Measurements from ENCODE around the gene SMARCC1. TPM values are rescaled to one million over a fixed set of nuclear protein-coding genes. Genes with fewer than 3 reads are reported as not detected.

The SMARCC1 gene
- total and polyA plus RNA-seq, 2 experiments from 2014 or later, result 35.5 to 38.2 TPM

DNA sequence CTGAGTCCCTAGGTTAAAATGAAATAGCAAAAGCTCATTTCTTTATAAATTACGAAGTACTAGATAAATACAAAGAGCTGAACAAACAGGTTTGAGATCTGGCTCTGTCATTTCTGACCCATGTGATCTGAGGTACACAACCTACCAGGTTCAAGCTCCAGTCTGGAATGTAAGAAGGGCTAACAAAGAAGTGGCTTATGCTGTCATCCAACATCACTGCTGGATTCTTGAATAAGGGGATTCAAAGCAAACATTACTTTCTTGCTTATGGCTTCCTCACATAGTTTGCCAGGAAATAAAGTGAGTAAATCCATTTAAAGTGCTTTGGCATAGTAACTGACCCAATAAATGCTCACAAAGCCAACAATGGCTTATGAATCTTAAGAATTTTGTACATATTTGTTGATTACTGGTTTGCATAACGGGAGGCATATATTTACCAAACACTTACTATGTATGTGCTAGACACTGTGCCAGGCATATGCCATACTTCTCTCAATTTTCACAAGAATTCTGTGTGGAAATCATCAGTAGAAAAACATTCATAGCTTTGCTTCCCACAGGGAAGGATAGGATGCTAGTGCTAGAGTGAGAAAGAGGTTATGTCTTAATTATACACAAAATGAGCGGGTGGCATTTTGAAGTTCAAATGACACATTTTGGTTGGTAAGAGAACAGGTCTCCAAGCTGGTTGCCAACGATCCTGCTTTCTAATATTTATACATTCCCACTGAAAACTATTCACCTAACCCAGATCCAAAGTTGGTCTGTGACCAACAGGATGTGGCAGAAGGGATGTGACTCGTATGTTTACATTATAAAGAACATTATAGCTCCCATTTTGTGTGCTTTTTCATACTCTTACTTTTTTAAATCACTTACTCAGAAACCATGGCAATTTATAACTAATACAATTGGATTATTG lies 164.3 kb downstream of the SMARCC1 start:
- WGBS (ENCODE audit: low lambda C conversion rate, missing lambda C conversion rate), result 76% methylated on average over 5 of the region's 5 CpGs
- no peak overlapping the region for H3K4me2 ChIP-seq
- H3K27ac ChIP-seq, result no peak overlapping the region

DNA sequence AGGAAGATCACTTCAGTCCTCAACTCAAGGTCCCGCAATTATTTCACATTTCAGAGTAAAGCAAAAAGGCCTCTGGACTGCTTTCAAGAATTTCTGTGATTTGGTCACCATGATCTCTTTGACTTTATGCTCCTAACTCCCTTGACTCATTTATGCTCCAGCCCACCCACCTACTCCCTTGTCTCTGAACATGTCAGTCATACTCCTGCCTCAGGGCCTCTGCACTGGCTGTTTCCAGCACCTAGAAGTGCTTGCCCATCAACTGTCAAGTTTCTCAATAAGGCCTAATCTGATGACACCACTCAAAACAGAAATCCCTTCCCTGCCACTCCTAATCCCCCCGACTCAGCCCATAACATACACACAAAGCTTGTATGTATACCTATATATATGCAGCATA lies 166.9 kb downstream of the SMARCC1 start:
- TF ChIP-seq EZH2 (IDR thresholded peaks at IDR 0.05; ENCODE audit: borderline replicate concordance) (no peak), EZH2phosphoT487 (IDR thresholded peaks at IDR 0.05; ENCODE audit: low read depth, severe bottlenecking, unreplicated experiment) (no peak)
- TF ChIP-seq, protein P1, sequence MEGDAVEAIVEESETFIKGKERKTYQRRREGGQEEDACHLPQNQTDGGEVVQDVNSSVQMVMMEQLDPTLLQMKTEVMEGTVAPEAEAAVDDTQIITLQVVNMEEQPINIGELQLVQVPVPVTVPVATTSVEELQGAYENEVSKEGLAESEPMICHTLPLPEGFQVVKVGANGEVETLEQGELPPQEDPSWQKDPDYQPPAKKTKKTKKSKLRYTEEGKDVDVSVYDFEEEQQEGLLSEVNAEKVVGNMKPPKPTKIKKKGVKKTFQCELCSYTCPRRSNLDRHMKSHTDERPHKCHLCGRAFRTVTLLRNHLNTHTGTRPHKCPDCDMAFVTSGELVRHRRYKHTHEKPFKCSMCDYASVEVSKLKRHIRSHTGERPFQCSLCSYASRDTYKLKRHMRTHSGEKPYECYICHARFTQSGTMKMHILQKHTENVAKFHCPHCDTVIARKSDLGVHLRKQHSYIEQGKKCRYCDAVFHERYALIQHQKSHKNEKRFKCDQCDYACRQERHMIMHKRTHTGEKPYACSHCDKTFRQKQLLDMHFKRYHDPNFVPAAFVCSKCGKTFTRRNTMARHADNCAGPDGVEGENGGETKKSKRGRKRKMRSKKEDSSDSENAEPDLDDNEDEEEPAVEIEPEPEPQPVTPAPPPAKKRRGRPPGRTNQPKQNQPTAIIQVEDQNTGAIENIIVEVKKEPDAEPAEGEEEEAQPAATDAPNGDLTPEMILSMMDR (IDR thresholded peaks at IDR 0.05; ENCODE audit: poor library complexity), result no peak
- 91% methylated on average over 2 of the region's 2 CpGs for WGBS (ENCODE audit: low lambda C conversion rate, missing lambda C conversion rate)
- Histone ChIP-seq H3K79me2 (no peaks in the 10 kb centered on the region), H3K9me3 (ENCODE audit: low read depth) (no peaks in the 10 kb centered on the region), H3K9me2 (replicated peaks; ENCODE audit: insufficient read depth) (no peaks in the 10 kb centered on the region), H3K27ac (no peak overlapping the region), H3K4me1 (ENCODE audit: insufficient read depth) (no peaks in the 10 kb centered on the region), H3K4me3 (no peak overlapping the region), H3K4me2 (no peak overlapping the region), H4K20me1 (ENCODE audit: insufficient read depth, poor library complexity, severe bottlenecking) (no peaks in the 10 kb centered on the region), H3K36me3 (replicated peaks; ENCODE audit: insufficient read depth, low read depth) (no peaks in the 10 kb centered on the region), H3K27me3 (no peaks in the 10 kb centered on the region), H2AFZ (no peak overlapping the region)
- DNase-seq (ENCODE audit: low spot score), result no peak

More for the DNA sequence above, 164.3 kb downstream of the SMARCC1 start:
- H3K4me3 ChIP-seq, result no peak overlapping the region
- H3K36me3 ChIP-seq (replicated peaks; ENCODE audit: insufficient read depth, low read depth), result no peaks in the 10 kb centered on the region
- H2AFZ ChIP-seq, result no peak overlapping the region
- no peaks in the 10 kb centered on the region for H3K27me3 ChIP-seq
- no peak for DNase-seq (ENCODE audit: low spot score)
- H3K9me2 ChIP-seq (replicated peaks; ENCODE audit: insufficient read depth), result no peaks in the 10 kb centered on the region
- no peaks in the 10 kb centered on the region for H3K4me1 ChIP-seq (ENCODE audit: insufficient read depth)
- no peaks in the 10 kb centered on the region for H3K9me3 ChIP-seq (ENCODE audit: low read depth)
- peaks cover 3% of the 10 kb centered on the region for H3K79me2 ChIP-seq
- TF ChIP-seq, protein P1 (IDR thresholded peaks at IDR 0.05; ENCODE audit: poor library complexity), result no peak
- no peak for TF ChIP-seq EZH2 (IDR thresholded peaks at IDR 0.05; ENCODE audit: borderline replicate concordance)
- TF ChIP-seq EZH2phosphoT487 (IDR thresholded peaks at IDR 0.05; ENCODE audit: low read depth, severe bottlenecking, unreplicated experiment), result no peak
- no peaks in the 10 kb centered on the region for H4K20me1 ChIP-seq (ENCODE audit: insufficient read depth, poor library complexity, severe bottlenecking)

GRCh38 chr3:47613722-47614121 lies 168.0 kb downstream of the SMARCC1 start:
- 83% methylated on average over 4 of the region's 4 CpGs for WGBS (ENCODE audit: low lambda C conversion rate, missing lambda C conversion rate)
- no peak overlapping the region for H3K4me2 ChIP-seq
- DNase-seq (ENCODE audit: low spot score), result no peak

More at GRCh38 chr3:47613722-47614121, 168.0 kb downstream of the SMARCC1 start:
- Histone ChIP-seq H3K79me2 (no peaks in the 10 kb centered on the region), H3K9me2 (replicated peaks; ENCODE audit: insufficient read depth) (no peaks in the 10 kb centered on the region), H3K27ac (no peak overlapping the region), H2AFZ (no peak overlapping the region), H3K36me3 (replicated peaks; ENCODE audit: insufficient read depth, low read depth) (no peaks in the 10 kb centered on the region), H3K9me3 (ENCODE audit: low read depth) (no peaks in the 10 kb centered on the region), H3K4me3 (no peak overlapping the region), H4K20me1 (ENCODE audit: insufficient read depth, poor library complexity, severe bottlenecking) (no peaks in the 10 kb centered on the region), H3K4me1 (ENCODE audit: insufficient read depth) (no peaks in the 10 kb centered on the region), H3K27me3 (no peaks in the 10 kb centered on the region)
- no peak for TF ChIP-seq EZH2 (IDR thresholded peaks at IDR 0.05; ENCODE audit: borderline replicate concordance)
- TF ChIP-seq, protein P1 (IDR thresholded peaks at IDR 0.05; ENCODE audit: poor library complexity), result no peak
- TF ChIP-seq EZH2phosphoT487 (IDR thresholded peaks at IDR 0.05; ENCODE audit: low read depth, severe bottlenecking, unreplicated experiment), result no peak
